OCI-LY1 (cell line): Measurements from ENCODE around the gene ELFN2.

Source experiments
- H2AFZ ChIP-seq: fragments of 200-600 bp; sonication (generic), shearing (Covaris generic); 2 replicates; pipeline ENCODE4 v1.6.0; 2014; ENCODE audit warnings: antibody characterized with exemption, mild to moderate bottlenecking, low read length
- H3F3A ChIP-seq: fragments of 200-600 bp; sonication (generic), shearing (Covaris generic); 2 replicates; pipeline ENCODE4 v1.6.0; 2014; ENCODE audit warnings: mild to moderate bottlenecking, antibody characterized with exemption, low read length, moderate library complexity; ENCODE audit not compliant: insufficient read depth
- H3K27ac ChIP-seq: fragments of 200-600 bp; sonication (generic); 2 replicates; pipeline ENCODE4 v1.5.1; 2014; ENCODE audit warnings: low read length, mixed run types, mild to moderate bottlenecking, low read depth; ENCODE audit not compliant: poor library complexity, severe bottlenecking
- H3K27me3 ChIP-seq: fragments of 200-600 bp; sonication (generic); 2 replicates; pipeline ENCODE4 v1.6.0; 2014; ENCODE audit warnings: antibody characterized with exemption, mild to moderate bottlenecking, low read length, moderate library complexity; ENCODE audit not compliant: insufficient read depth
- H3K36me3 ChIP-seq: fragments of 200-600 bp; sonication (generic); 2 replicates; pipeline ENCODE4 v1.6.1; 2014; ENCODE audit warnings: mild to moderate bottlenecking, antibody characterized with exemption, low read length, moderate library complexity, mixed read lengths; ENCODE audit not compliant: insufficient read depth
- H3K4me1 ChIP-seq: fragments of 200-600 bp; sonication (generic); 2 replicates; pipeline ENCODE4 v1.5.1; 2014; ENCODE audit warnings: mild to moderate bottlenecking, low read length, moderate library complexity; ENCODE audit not compliant: insufficient read depth, severe bottlenecking
- H3K4me2 ChIP-seq: fragments of 200-600 bp; sonication (generic), shearing (Covaris generic); 2 replicates; pipeline ENCODE4 v1.6.1; 2014; ENCODE audit warnings: low read length
- H3K4me3 ChIP-seq: fragments of 200-600 bp; sonication (generic); 2 replicates; pipeline ENCODE4 v1.5.1; 2014; ENCODE audit warnings: low read length, low read depth, mild to moderate bottlenecking, mixed read lengths; ENCODE audit not compliant: poor library complexity, severe bottlenecking
- H3K79me2 ChIP-seq: fragments of 200-600 bp; shearing (Covaris generic); 2 replicates; pipeline ENCODE4 v1.6.1; 2016; ENCODE audit warnings: mixed run types, low read length, mixed read lengths; ENCODE audit not compliant: insufficient read depth
- H3K9ac ChIP-seq: fragments of 200-600 bp; sonication (generic), shearing (Covaris generic); 2 replicates; pipeline ENCODE4 v1.6.1; 2014; ENCODE audit warnings: mild to moderate bottlenecking, low read length, mixed read lengths
- H3K9me2 ChIP-seq: fragments of 200-600 bp; sonication (generic), shearing (Covaris generic); 2 replicates; pipeline ENCODE4 v1.6.1; 2014; ENCODE audit warnings: low read depth, mild to moderate bottlenecking, low read length, mixed read lengths
- H3K9me3 ChIP-seq: fragments of 200-600 bp; shearing (Covaris generic); 2 replicates; pipeline ENCODE4 v1.6.1; 2014; ENCODE audit warnings: low read length, mixed read lengths
- H4K20me1 ChIP-seq: fragments of 200-600 bp; sonication (generic), shearing (Covaris generic); 2 replicates; pipeline ENCODE4 v1.6.0; 2016; ENCODE audit warnings: mild to moderate bottlenecking, low read length; ENCODE audit not compliant: insufficient read depth
- EZH2 ChIP-seq: fragments of 200-600 bp; sonication (generic), shearing (Covaris generic); IDR thresholded peaks from 2 replicates; pipeline ENCODE4 v1.8.0; 2017; ENCODE audit warnings: borderline replicate concordance, mixed run types, mild to moderate bottlenecking, antibody characterized with exemption, low read length, moderate library complexity, mixed read lengths
- TF ChIP-seq, protein P1 (sequence below): fragments of 200-600 bp; sonication (generic), shearing (Covaris generic); IDR thresholded peaks from 2 replicates; pipeline ENCODE4 v1.5.1; 2017; ENCODE audit warnings: mild to moderate bottlenecking, antibody characterized with exemption, low read length, moderate library complexity, mixed read lengths

Gene ELFN2

DNA sequence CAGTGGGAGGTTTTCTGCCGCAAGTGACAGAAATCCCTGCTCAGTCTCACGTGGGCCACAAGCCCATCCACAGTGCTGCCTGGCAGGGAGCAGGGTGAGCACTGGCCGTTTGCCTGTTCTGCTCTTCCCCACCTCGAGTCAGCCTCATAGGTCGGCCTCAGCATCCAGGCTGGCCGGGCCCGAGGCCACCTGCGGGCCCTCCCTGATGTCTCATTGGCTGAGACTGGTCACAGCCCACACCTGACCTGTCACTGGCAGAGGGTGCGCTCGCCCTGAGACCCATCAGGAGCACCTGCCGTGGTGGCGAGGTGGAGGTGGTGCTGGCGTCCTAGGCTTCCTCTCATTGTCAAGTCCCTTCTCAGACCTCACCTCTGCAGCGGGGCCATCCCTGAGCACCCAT, 72.1 kb downstream of the ELFN2 start:
- Histone ChIP-seq H2AFZ (no peak overlapping the region), H3K27ac (no peak overlapping the region), H3K4me3 (no peak overlapping the region), H3K4me1 (no peaks in the 10 kb centered on the region), H3F3A (no peaks in the 10 kb centered on the region), H3K27me3 (peaks cover 29% of the 10 kb centered on the region), H3K9ac (no peak overlapping the region), H3K9me2 (no peaks in the 10 kb centered on the region), H3K9me3 (no peaks in the 10 kb centered on the region), H3K4me2 (no peak overlapping the region), H3K79me2 (no peaks in the 10 kb centered on the region), H4K20me1 (no peaks in the 10 kb centered on the region), H3K36me3 (no peaks in the 10 kb centered on the region)
- TF ChIP-seq, protein P1, sequence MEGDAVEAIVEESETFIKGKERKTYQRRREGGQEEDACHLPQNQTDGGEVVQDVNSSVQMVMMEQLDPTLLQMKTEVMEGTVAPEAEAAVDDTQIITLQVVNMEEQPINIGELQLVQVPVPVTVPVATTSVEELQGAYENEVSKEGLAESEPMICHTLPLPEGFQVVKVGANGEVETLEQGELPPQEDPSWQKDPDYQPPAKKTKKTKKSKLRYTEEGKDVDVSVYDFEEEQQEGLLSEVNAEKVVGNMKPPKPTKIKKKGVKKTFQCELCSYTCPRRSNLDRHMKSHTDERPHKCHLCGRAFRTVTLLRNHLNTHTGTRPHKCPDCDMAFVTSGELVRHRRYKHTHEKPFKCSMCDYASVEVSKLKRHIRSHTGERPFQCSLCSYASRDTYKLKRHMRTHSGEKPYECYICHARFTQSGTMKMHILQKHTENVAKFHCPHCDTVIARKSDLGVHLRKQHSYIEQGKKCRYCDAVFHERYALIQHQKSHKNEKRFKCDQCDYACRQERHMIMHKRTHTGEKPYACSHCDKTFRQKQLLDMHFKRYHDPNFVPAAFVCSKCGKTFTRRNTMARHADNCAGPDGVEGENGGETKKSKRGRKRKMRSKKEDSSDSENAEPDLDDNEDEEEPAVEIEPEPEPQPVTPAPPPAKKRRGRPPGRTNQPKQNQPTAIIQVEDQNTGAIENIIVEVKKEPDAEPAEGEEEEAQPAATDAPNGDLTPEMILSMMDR = no peak
- TF ChIP-seq EZH2 = no peak

DNA sequence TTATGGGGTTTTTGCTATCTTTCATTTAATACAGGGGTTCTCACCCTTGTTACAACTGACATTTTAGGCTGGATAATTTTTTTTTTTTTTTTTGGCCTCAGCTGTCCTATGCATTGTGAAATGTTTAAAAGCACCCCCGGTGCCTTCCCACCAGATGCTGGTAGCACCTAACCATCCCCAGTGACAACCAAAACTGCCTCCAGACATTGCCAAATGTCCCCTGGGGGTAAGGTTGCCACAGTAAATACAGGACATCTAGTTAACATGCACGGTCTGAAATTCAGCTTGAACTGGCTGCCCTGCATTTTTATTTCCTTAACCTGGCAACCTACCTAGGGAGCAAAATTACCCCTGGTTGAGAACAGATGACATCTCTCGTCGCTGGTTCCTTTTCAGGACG, 72.6 kb downstream of the ELFN2 start:
- no peak overlapping the region for H3K9ac ChIP-seq
- no peak overlapping the region for H3K4me3 ChIP-seq
- no peaks in the 10 kb centered on the region for H3K36me3 ChIP-seq
- TF ChIP-seq, protein P1 = no peak
- H4K20me1 ChIP-seq = no peaks in the 10 kb centered on the region
- H3K9me3 ChIP-seq = no peaks in the 10 kb centered on the region
- H3K27me3 ChIP-seq = peaks cover 32% of the 10 kb centered on the region
- H3K27ac ChIP-seq = no peak overlapping the region
- no peak overlapping the region for H3K4me2 ChIP-seq
- no peaks in the 10 kb centered on the region for H3F3A ChIP-seq
- no peaks in the 10 kb centered on the region for H3K79me2 ChIP-seq
- no peaks in the 10 kb centered on the region for H3K4me1 ChIP-seq
- no peak overlapping the region for H2AFZ ChIP-seq
- H3K9me2 ChIP-seq = no peaks in the 10 kb centered on the region

DNA sequence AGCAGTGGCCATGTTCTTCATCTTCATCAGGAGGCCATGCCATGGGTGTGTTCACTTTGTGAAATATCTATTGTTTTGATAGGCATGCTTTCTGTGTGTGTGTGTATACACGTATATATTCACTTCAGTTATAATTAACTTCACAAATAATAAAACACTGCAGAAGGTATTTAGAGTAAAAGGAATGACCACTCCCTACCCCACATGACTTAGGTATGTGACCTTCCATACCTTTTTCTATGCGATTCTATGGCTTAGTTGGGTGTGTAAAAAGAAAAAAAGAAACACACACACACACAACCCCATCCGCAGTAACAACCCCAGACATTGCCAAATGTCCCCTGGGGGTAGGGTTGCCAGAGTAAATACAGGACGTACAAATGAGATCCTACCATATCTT, 73.0 kb downstream of the ELFN2 start:
- no peak overlapping the region for H3K4me3 ChIP-seq
- H3K4me2 ChIP-seq = no peak overlapping the region
- H2AFZ ChIP-seq = no peak overlapping the region
- H3K79me2 ChIP-seq = no peaks in the 10 kb centered on the region
- no peaks in the 10 kb centered on the region for H3K9me3 ChIP-seq
- TF ChIP-seq, protein P1 = no peak
- TF ChIP-seq EZH2 = no peak
- H3F3A ChIP-seq = no peaks in the 10 kb centered on the region
- peaks cover 32% of the 10 kb centered on the region for H3K27me3 ChIP-seq
- H3K9ac ChIP-seq = no peak overlapping the region
- no peaks in the 10 kb centered on the region for H4K20me1 ChIP-seq
- no peak overlapping the region for H3K27ac ChIP-seq
- no peaks in the 10 kb centered on the region for H3K36me3 ChIP-seq
- no peaks in the 10 kb centered on the region for H3K9me2 ChIP-seq
- no peaks in the 10 kb centered on the region for H3K4me1 ChIP-seq
